IPS-15b (cell line): Measurements from ENCODE around the gene SLC17A9.

Experiments used
- H3K27me3 ChIP-seq: one replicate; pipeline ENCODE4 v1.6.1; 2013; ENCODE audit warnings: low read length; ENCODE audit not compliant: control insufficient read depth, insufficient read depth
- H3K36me3 ChIP-seq: one replicate; pipeline ENCODE4 v1.6.1; 2013; ENCODE audit warnings: low read length; ENCODE audit not compliant: control insufficient read depth, insufficient read depth
- H3K4me1 ChIP-seq: one replicate; pipeline ENCODE4 v1.6.1; 2013; ENCODE audit warnings: mild to moderate bottlenecking, low read length; ENCODE audit not compliant: control insufficient read depth, insufficient read depth
- H3K4me3 ChIP-seq: one replicate; pipeline ENCODE4 v1.5.1; 2013; ENCODE audit warnings: low read depth, low read length
- H3K9ac ChIP-seq: one replicate; pipeline ENCODE4 v1.6.1; 2013; ENCODE audit warnings: low read depth, mild to moderate bottlenecking, low read length
- H3K9me3 ChIP-seq: one replicate; pipeline ENCODE4 v1.6.1; 2013; ENCODE audit warnings: mild to moderate bottlenecking, low read length; ENCODE audit not compliant: control insufficient read depth, insufficient read depth

The SLC17A9 gene, protein sequence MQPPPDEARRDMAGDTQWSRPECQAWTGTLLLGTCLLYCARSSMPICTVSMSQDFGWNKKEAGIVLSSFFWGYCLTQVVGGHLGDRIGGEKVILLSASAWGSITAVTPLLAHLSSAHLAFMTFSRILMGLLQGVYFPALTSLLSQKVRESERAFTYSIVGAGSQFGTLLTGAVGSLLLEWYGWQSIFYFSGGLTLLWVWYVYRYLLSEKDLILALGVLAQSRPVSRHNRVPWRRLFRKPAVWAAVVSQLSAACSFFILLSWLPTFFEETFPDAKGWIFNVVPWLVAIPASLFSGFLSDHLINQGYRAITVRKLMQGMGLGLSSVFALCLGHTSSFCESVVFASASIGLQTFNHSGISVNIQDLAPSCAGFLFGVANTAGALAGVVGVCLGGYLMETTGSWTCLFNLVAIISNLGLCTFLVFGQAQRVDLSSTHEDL

DNA sequence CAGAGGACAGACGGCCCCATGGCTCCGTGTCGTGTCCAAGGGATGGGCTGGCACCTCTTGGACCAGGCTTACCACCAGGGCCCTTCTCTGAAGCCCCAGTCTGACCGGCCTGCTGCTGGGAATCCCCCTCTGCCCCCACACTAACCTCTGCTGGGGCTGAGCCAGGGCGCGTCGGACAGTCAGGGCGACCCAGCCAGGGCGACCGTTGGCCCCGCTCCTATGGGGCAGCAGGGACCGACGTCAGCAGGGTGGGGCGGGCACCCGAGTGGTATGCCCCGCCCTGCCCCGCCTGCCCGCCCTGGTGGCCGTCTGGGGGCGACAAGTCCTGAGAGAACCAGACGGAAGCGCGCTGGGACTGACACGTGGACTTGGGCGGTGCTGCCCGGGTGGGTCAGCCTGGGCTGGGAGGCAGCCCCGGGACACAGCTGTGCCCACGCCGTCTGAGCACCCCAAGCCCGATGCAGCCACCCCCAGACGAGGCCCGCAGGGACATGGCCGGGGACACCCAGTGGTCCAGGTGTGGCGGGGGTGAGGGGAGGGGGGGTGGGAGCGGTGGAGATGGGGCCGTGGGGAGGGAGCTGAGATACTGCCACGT, at the start of gene SLC17A9:
TSS of gene SLC17A9 (plus strand) at position 337 of the 595 bp plus-strand sequence. CDS start at position 459, 122 bp downstream.
- Histone ChIP-seq H3K4me1 (peaks cover 5% of the 10 kb centered on the region), H3K27me3 (no peaks in the 10 kb centered on the region), H3K36me3 (peaks cover 25% of the 10 kb centered on the region), H3K4me3 (peak within 1 kb of the TSS; percentile 63), H3K9ac (peak within 1 kb of the TSS; percentile 70), H3K9me3 (no peaks in the 10 kb centered on the region)

DNA sequence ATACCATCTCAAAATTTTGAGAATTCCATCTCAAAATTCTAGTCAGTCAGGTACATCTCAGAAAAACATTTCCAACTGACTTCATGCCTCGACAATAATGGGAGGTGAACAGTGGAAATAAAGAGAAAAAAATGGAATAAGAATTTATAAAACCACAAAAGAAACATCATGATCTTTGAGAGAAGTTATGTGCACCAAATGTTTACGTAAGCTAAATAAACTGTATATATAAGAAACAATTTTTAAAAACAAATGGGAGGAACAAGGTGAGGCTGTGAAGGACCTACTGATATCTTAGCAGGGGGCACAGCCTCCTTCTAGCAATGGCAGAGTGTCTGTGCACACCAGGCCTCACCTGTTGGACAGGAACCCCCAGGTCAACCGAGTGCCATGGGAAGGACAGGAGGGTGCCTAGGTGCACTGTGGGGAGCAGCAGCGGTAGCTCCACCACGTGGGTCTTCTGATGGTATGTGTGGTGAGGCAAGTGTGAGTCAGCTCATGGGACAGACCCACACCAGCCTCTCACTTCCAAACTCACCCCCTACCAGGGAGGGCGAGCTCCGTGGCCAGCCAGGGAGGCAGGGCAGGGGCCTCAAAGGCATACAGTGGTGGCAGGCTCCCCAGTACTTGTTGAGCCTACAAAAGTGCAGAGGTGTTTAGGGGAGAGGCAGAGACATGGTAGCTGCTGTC, 49.4 kb upstream of the SLC17A9 start:
- no peak overlapping the region for H3K9ac ChIP-seq
- H3K4me3 ChIP-seq, result no peak overlapping the region
- peaks cover 45% of the 10 kb centered on the region for H3K36me3 ChIP-seq
- H3K9me3 ChIP-seq, result no peaks in the 10 kb centered on the region
- peaks cover 9% of the 10 kb centered on the region for H3K4me1 ChIP-seq
- no peaks in the 10 kb centered on the region for H3K27me3 ChIP-seq

DNA sequence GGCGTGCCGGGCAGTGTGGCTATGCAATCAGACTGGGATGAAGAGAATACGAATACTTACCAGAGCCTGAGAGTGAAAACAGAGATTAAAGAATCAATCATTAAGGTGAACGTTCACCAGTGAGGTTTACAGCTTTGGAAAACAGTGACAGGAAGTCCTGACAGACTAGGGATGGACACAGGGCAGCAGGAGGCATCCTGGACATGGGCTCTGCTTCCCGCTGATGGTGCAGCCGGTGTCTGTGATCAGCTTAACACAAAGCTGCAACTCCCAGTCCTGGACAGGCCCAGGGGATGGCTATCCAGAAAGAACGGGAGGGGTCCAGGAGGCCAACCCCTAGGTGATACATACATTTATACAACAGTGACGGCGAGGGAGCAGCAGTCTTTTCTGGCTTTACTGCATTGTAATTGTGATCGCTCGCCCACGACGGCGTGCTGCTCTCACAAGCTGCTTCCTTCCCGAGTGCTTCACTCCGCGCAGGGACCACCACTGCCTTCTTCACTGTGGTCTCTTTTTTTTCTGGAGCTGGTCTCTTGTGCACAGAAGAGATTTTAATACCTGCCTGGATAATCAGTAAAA, 46.9 kb upstream of the SLC17A9 start:
- peaks cover 70% of the 10 kb centered on the region for H3K36me3 ChIP-seq
- H3K4me1 ChIP-seq, result no peaks in the 10 kb centered on the region
- H3K9ac ChIP-seq, result no peak overlapping the region
- no peaks in the 10 kb centered on the region for H3K9me3 ChIP-seq
- no peaks in the 10 kb centered on the region for H3K27me3 ChIP-seq
- no peak overlapping the region for H3K4me3 ChIP-seq

DNA sequence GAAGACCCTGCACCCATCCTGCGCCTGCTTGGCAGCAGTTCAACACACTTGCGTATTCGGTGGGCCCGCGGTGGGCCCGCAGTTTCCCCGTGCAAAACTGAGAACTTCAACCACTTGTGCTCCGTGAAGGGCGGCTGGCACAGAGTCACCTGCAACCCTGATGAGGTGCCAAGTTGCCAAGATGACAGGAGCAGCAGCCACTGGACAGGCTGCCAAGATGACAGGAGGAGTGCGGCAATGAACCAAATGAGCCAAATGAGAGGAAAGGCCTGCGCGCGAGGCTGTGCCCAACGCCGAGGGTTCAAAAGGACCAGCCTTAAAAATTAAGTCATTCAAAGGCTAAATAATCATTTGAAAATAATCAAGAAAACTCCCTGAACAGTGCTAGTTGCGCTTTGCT, 46.3 kb upstream of the SLC17A9 start:
- H3K4me3 ChIP-seq, result no peak overlapping the region
- no peaks in the 10 kb centered on the region for H3K4me1 ChIP-seq
- no peaks in the 10 kb centered on the region for H3K9me3 ChIP-seq
- H3K36me3 ChIP-seq, result peaks cover 76% of the 10 kb centered on the region
- no peaks in the 10 kb centered on the region for H3K27me3 ChIP-seq
- no peak overlapping the region for H3K9ac ChIP-seq

DNA sequence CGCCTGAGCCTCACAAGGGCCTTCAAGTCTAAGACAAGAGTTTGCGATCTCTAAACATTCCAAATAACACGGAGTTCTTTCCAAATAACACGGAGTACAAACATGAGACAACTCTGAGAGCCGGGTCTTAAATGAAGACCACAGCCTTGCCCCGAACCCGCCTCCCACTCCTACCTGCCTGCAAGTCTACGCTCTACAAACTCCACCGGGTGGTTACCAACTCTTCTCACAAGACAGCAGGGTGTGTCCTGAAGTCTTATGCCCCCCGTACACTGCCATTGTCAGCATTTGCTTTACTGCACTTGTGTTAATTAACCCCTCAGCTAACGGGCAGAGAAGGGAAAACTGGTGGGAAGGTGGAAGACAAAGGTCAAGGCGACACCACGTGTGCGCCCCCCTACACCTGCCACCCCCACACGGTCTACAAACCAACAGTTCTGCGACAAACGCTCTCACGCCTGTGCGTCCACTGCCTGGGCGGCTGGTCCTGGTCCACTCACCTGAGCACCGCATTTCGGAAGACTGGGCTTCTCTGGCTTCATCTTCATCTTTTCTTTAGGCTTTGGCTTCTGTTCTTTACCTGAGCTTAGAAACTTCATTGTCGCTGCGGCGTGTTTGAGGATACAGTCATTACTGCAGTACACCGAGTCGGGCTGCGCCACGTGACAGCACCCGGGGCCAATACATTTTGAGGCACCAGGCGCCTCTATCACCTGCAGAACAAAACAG, 45.7 kb upstream of the SLC17A9 start:
- no peaks in the 10 kb centered on the region for H3K9me3 ChIP-seq
- no peak overlapping the region for H3K9ac ChIP-seq
- no peak overlapping the region for H3K4me3 ChIP-seq
- H3K27me3 ChIP-seq, result no peaks in the 10 kb centered on the region
- peaks cover 80% of the 10 kb centered on the region for H3K36me3 ChIP-seq
- H3K4me1 ChIP-seq, result no peaks in the 10 kb centered on the region

DNA sequence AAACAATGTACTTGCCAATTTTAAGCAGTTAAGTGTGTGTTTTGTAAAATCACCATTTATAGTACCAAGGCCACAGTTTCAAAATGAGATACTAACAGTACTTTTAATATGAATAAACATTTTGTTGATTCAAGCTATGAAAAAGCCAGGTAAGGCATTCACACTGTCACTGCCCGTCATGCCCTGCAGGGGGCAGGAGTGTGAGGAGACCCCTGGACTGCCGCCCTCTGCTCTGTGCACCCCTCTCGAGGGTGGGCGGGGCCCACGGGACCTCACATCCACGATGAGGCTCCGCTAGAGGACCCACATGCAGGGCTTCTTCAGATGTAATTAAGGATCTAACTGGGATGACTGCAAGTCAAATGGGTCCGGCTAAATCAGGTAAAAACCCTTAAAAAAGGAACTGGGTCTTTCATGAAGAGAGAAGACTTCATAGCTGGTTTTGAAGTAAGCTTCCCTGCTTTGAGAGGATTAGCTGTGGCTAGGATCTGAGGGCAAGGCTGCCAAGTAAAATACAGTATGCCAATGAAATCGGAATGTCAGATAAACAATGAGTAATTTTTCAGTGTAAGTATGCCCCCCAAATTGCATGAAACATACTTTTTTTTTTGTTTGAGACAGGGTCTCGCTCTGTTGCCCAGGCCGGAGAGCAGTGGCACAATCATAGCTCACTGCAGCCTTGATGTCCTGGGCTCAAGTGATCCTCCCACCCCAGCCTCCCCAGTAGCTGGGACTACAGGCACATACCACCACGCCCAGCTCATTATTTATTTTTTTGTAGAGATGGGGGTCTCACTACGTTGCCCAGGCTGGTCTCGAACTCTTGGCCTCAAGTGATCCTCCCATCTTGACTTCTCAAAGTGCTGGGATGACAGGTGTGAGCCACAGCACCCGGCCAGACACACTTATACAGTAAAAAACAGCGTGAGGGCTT, 44.9 kb upstream of the SLC17A9 start:
- peaks cover 85% of the 10 kb centered on the region for H3K36me3 ChIP-seq
- no peaks in the 10 kb centered on the region for H3K27me3 ChIP-seq
- H3K9ac ChIP-seq, result no peak overlapping the region
- no peak overlapping the region for H3K4me3 ChIP-seq
- H3K9me3 ChIP-seq, result no peaks in the 10 kb centered on the region
- H3K4me1 ChIP-seq, result no peaks in the 10 kb centered on the region

DNA sequence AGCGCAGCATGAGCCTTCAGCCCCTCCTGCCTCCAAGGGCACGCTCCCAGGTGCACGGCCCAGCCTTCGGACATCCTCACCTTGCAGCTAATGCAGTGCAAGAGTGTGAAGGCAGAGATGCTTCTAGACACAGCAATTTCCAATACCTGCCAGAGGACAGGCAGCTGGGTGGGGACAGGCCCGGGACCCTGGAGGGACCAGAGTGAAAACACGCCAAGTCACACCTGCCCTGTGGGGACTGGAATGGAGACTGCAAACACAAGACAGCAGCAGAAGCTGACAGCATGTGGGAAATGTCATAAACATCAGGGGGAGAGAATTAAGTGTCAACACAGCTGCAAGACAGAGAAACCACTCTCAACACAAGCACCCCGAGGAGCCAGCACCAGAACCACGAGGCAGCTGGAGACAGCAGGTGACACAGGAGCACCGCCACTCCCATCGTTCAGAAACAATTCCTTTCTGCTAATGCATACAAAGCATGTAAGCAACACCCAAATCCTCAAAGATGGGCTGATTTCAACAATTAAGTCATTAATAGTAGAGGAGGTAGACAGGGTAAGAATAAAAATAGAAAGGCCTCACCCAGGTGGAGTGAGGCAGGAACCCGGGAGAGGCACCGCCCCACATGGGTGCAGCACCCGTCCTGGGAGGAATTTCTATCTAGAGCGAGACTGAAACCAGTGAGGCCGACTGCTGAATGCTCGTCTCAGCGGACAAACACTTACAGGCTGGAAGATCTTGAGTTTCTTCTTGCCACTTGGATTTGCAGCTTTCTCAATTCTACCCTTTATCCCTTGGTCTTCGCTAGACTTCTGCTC, 43.3 kb upstream of the SLC17A9 start:
- Histone ChIP-seq H3K4me1 (no peaks in the 10 kb centered on the region), H3K9ac (no peak overlapping the region), H3K36me3 (peaks cover 73% of the 10 kb centered on the region), H3K4me3 (no peak overlapping the region), H3K9me3 (no peaks in the 10 kb centered on the region), H3K27me3 (no peaks in the 10 kb centered on the region)

DNA sequence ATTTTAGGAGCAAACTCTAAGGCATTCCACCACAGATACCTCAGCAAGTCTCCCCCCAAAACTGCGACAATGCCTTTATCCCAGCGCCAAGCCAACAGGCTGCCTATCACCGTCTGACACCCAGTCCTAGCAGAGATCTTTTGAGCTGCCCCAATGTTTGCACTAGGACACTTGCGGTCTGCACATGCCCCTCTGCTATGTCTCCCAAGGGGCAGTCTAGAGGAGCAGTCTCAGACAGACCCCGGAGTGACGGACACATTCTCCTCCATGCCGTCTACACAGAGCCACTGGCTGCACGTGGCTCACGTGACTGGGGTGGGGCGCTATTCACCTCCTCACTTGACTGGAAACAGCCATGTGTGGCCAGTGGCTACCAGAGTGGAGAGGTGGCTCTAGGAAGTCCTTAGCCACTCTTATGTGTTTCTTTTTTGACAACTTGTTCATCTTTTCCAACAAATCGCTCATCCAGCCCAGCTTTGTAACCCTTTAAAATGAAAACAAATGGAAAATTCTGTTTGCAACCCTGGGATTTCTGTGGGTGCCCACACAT, 42.2 kb upstream of the SLC17A9 start:
- Histone ChIP-seq H3K4me3 (no peak overlapping the region), H3K4me1 (peaks cover 7% of the 10 kb centered on the region), H3K27me3 (no peaks in the 10 kb centered on the region), H3K36me3 (peaks cover 62% of the 10 kb centered on the region), H3K9me3 (no peaks in the 10 kb centered on the region), H3K9ac (no peak overlapping the region)

DNA sequence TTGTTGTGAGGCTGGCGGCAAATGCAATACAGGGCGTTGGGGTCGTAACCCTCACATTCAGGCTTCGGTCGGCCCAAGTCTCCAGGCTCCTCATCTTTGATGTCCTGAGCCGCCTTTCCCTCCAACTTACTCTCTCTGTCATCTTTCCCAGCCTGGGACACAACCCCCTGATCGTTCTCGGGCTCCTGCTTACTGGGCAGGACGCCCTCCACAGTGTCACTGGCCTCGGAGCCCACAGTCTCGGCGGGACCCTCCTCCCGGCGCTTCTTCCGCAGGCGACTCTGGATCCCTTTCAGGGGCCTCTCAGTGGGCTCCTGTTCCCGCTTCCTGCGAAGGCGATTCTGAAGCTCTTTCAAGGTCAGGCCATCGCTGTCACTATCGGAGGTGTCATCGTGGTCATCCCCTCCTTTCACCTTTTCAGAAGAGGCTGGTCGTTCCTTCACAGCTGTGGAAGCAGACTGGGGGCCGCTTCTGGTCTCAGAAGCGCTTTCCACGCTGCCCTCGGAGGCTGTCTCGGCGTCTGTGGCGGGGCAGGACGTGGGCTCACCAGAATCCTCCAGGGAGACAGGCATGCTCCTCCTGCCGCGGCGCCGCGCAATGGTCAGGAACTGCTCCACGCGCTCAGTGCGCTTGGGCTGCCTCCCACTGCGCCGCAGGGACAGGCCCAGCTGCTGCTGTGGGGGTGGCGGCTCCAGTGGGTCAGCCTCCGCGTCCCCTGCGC, 41.6 kb upstream of the SLC17A9 start:
- no peak overlapping the region for H3K4me3 ChIP-seq
- peaks cover 56% of the 10 kb centered on the region for H3K36me3 ChIP-seq
- H3K27me3 ChIP-seq, result no peaks in the 10 kb centered on the region
- H3K9ac ChIP-seq, result no peak overlapping the region
- no peaks in the 10 kb centered on the region for H3K9me3 ChIP-seq
- H3K4me1 ChIP-seq, result peaks cover 9% of the 10 kb centered on the region
